ENCODE data around the gene KLHDC4. TPM values are rescaled to one million over a fixed set of nuclear protein-coding genes. Genes with fewer than 3 reads are reported as not detected.
"Not testable (repeated sequence)": the region's sequence is repeated elsewhere in the genome, so short reads cannot be mapped to it uniquely, and the experiment has no call there.

The KLHDC4 gene
- total RNA-seq, 1 experiment from 2014 or later: 117 TPM

GRCh38 chr16:87721622-87722585 is 43.9 kb downstream of the KLHDC4 start:
- Mint-ChIP-seq H3K4me3 (ENCODE audit: unreplicated experiment) (no peak overlapping the region), H3K9me3 (ENCODE audit: unreplicated experiment) (no peaks in the 10 kb centered on the region), H3K4me1 (ENCODE audit: low read depth, unreplicated experiment) (no peaks in the 10 kb centered on the region), H3K27ac (ENCODE audit: unreplicated experiment) (no peak overlapping the region), H3K27me3 (ENCODE audit: insufficient read depth, unreplicated experiment) (no peaks in the 10 kb centered on the region), H3K36me3 (ENCODE audit: insufficient read depth, unreplicated experiment) (peaks cover 88% of the 10 kb centered on the region)
- DNase-seq: no peak
- ChIA-PET CTCF (no interaction called here), POLR2A (no interaction called here)
- H3K36me3 ChIP-seq (ENCODE audit: control insufficient read depth, insufficient read depth, low read length): peaks cover 3% of the 10 kb centered on the region
- no peaks in the 10 kb centered on the region for H3K27me3 ChIP-seq (replicated peaks; ENCODE audit: control insufficient read depth, insufficient read depth, low read length)
- no peaks in the 10 kb centered on the region for H3K4me1 ChIP-seq
- H3K4me3 ChIP-seq (ENCODE audit: low read depth, low read length): no peak overlapping the region
- no TSS peak for BruUV-seq (replicated peaks)
- intact Hi-C loops (cut with micrococcal nuclease; ENCODE audit: unreplicated experiment): no loop called here
- TF ChIP-seq, protein P1, sequence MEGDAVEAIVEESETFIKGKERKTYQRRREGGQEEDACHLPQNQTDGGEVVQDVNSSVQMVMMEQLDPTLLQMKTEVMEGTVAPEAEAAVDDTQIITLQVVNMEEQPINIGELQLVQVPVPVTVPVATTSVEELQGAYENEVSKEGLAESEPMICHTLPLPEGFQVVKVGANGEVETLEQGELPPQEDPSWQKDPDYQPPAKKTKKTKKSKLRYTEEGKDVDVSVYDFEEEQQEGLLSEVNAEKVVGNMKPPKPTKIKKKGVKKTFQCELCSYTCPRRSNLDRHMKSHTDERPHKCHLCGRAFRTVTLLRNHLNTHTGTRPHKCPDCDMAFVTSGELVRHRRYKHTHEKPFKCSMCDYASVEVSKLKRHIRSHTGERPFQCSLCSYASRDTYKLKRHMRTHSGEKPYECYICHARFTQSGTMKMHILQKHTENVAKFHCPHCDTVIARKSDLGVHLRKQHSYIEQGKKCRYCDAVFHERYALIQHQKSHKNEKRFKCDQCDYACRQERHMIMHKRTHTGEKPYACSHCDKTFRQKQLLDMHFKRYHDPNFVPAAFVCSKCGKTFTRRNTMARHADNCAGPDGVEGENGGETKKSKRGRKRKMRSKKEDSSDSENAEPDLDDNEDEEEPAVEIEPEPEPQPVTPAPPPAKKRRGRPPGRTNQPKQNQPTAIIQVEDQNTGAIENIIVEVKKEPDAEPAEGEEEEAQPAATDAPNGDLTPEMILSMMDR (IDR thresholded peaks at IDR 0.05; ENCODE audit: insufficient read depth in 1 of 2, low read depth in 1 of 2, low read length in 1 of 2, severe bottlenecking in 1 of 2, unreplicated experiment in 1 of 2): no peak
- no peaks in the 10 kb centered on the region for H3K9me3 ChIP-seq

GRCh38 chr16:87720446-87720845 is 45.3 kb downstream of the KLHDC4 start:
- no peak for DNase-seq
- POLR2A ChIA-PET: no interaction called here
- TF ChIP-seq, protein P1 (IDR thresholded peaks at IDR 0.05; ENCODE audit: insufficient read depth in 1 of 2, low read depth in 1 of 2, low read length in 1 of 2, severe bottlenecking in 1 of 2, unreplicated experiment in 1 of 2): no peak
- Mint-ChIP-seq H3K27me3 (ENCODE audit: insufficient read depth, unreplicated experiment) (no peaks in the 10 kb centered on the region), H3K27ac (ENCODE audit: unreplicated experiment) (no peak overlapping the region), H3K9me3 (ENCODE audit: unreplicated experiment) (no peaks in the 10 kb centered on the region), H3K36me3 (ENCODE audit: insufficient read depth, unreplicated experiment) (peaks cover 92% of the 10 kb centered on the region), H3K4me3 (ENCODE audit: unreplicated experiment) (no peak overlapping the region), H3K4me1 (ENCODE audit: low read depth, unreplicated experiment) (no peaks in the 10 kb centered on the region)
- H3K27me3 ChIP-seq (replicated peaks; ENCODE audit: control insufficient read depth, insufficient read depth, low read length): no peaks in the 10 kb centered on the region
- H3K9me3 ChIP-seq: no peaks in the 10 kb centered on the region
- CTCF ChIA-PET: no interaction called here
- intact Hi-C loops (cut with micrococcal nuclease; ENCODE audit: unreplicated experiment): no loop called here
- peaks cover 3% of the 10 kb centered on the region for H3K36me3 ChIP-seq (ENCODE audit: control insufficient read depth, insufficient read depth, low read length)
- no peaks in the 10 kb centered on the region for H3K4me1 ChIP-seq
- no TSS peak for BruUV-seq (replicated peaks)
- H3K4me3 ChIP-seq (ENCODE audit: low read depth, low read length): no peak overlapping the region

DNA sequence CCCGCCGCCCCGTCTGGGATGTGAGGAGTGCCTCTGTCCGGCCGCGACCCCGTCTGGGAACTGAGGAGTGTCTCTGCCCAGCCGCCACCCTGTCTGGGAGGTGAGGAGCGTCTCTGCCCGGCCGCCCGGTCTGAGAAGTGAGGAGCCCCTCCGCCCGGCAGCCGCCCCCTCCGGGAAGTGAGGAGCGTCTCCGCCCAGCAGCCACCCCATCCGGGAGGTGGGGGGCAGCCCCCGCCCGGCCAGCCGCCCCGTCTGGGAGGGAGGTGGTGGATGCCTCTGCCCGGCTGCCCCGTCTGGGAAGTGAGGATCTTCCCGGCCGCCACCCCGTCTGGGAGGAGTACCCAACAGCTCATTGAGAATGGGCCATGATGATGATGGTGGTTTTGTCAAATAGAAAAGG is 47.0 kb downstream of the KLHDC4 start:
- intact Hi-C loops (cut with micrococcal nuclease; ENCODE audit: unreplicated experiment); H3K27me3 Mint-ChIP-seq (ENCODE audit: insufficient read depth, unreplicated experiment); H3K4me1 Mint-ChIP-seq (ENCODE audit: low read depth, unreplicated experiment); H3K4me3 ChIP-seq (ENCODE audit: low read depth, low read length); DNase-seq; BruUV-seq (replicated peaks); H3K36me3 ChIP-seq (ENCODE audit: control insufficient read depth, insufficient read depth, low read length); H3K4me1 ChIP-seq; CTCF ChIA-PET; POLR2A ChIA-PET; H3K9me3 ChIP-seq; H3K9me3 Mint-ChIP-seq (ENCODE audit: unreplicated experiment); H3K27me3 ChIP-seq (replicated peaks; ENCODE audit: control insufficient read depth, insufficient read depth, low read length); H3K4me3 Mint-ChIP-seq (ENCODE audit: unreplicated experiment); H3K27ac Mint-ChIP-seq (ENCODE audit: unreplicated experiment): not testable (repeated sequence)
- H3K36me3 Mint-ChIP-seq (ENCODE audit: insufficient read depth, unreplicated experiment): peaks cover 86% of the 10 kb centered on the region

Data from Caco-2 (cell line).